OCI-LY7 (cell line): ENCODE data around the gene LPO. TPM values are rescaled to one million over a fixed set of nuclear protein-coding genes. Genes with fewer than 3 reads are reported as not detected.

ENCODE experiments used
- BruUV-seq: library from RNA; stranded (reverse); fragments of 400-500 nt; replicated peaks from 2 replicates; lab custom pipeline; 2021; lab: Mats Ljungman, UMichigan
- CTCF ChIA-PET: fragments of 300-600 bp; sonication (Branson Sonifier 250); formaldehyde crosslinking; loops from one replicate; lab custom pipeline; 2022; ENCODE audit warnings: antibody characterized with exemption; ENCODE audit not compliant: unreplicated experiment; lab: Charles Lee
- POLR2A ChIA-PET: fragments of 300-600 bp; sonication (Branson Sonifier 250); formaldehyde crosslinking; loops from one replicate; lab custom pipeline; 2022; ENCODE audit warnings: antibody characterized with exemption; lab: Charles Lee
- DNase-seq: peaks from one replicate; pipeline ENCODE4 v3.0.0-alpha.2; 2015; ENCODE audit warnings: low spot score
- H2AFZ ChIP-seq: fragments of 200-600 bp; sonication (generic), shearing (Covaris generic); 2 replicates; pipeline ENCODE4 v1.6.1; 2014; ENCODE audit warnings: mild to moderate bottlenecking, antibody characterized with exemption, low read length, moderate library complexity
- H3K27ac ChIP-seq: fragments of 200-600 bp; sonication (generic); 2 replicates; pipeline ENCODE4 v1.5.1; 2014; ENCODE audit warnings: mixed run types, low read depth, mild to moderate bottlenecking, moderate library complexity, low read length, inconsistent platforms; ENCODE audit not compliant: poor library complexity, severe bottlenecking
- H3K36me3 ChIP-seq: fragments of 200-600 bp; sonication (generic); 2 replicates; pipeline ENCODE4 v1.6.1; 2014; ENCODE audit warnings: mild to moderate bottlenecking, antibody characterized with exemption, low read length, moderate library complexity, mixed read lengths; ENCODE audit not compliant: insufficient read depth
- H3K4me1 ChIP-seq: fragments of 200-600 bp; sonication (generic); 2 replicates; pipeline ENCODE4 v1.5.1; 2014; ENCODE audit warnings: mild to moderate bottlenecking, low read length; ENCODE audit not compliant: insufficient read depth, poor library complexity, severe bottlenecking
- H3K4me2 ChIP-seq: fragments of 200-600 bp; sonication (generic); 2 replicates; pipeline ENCODE4 v1.6.1; 2014; ENCODE audit warnings: mild to moderate bottlenecking, low read length
- H3K4me3 ChIP-seq: fragments of 200-600 bp; sonication (generic); 2 replicates; pipeline ENCODE4 v1.5.1; 2014; ENCODE audit warnings: mild to moderate bottlenecking, low read depth, low read length; ENCODE audit not compliant: poor library complexity, severe bottlenecking
- H3K79me2 ChIP-seq: fragments of 200-600 bp; sonication (generic); 2 replicates; pipeline ENCODE4 v1.6.1; 2016; ENCODE audit warnings: low read depth, mild to moderate bottlenecking, low read length, moderate library complexity, mixed read lengths; ENCODE audit not compliant: insufficient read depth
- H3K9me2 ChIP-seq: fragments of 200-600 bp; sonication (generic); 2 replicates; pipeline ENCODE4 v1.6.1; 2016; ENCODE audit warnings: mild to moderate bottlenecking, low read length, mixed read lengths; ENCODE audit not compliant: insufficient read depth
- H3K9me3 ChIP-seq: fragments of 200-600 bp; sonication (generic); 2 replicates; pipeline ENCODE4 v1.6.1; 2014; ENCODE audit warnings: mild to moderate bottlenecking, mixed run types, low read length, mixed read lengths
- H4K20me1 ChIP-seq: fragments of 200-600 bp; sonication (generic); 2 replicates; pipeline ENCODE4 v1.6.1; 2014; ENCODE audit warnings: mild to moderate bottlenecking, antibody characterized with exemption, low read length, moderate library complexity, mixed read lengths; ENCODE audit not compliant: insufficient read depth
- CTCF ChIP-seq: fragments of 200-600 bp; sonication (generic); conservative IDR thresholded peaks from 2 replicates; pipeline ENCODE4 v1.5.1; 2014; ENCODE audit warnings: mild to moderate bottlenecking, antibody characterized with exemption, low read length, moderate library complexity, mixed read lengths
- EZH2phosphoT487 ChIP-seq: fragments of 200-600 bp; sonication (generic); IDR thresholded peaks from 2 replicates; pipeline ENCODE4 v1.6.1; 2018; ENCODE audit warnings: low read depth, borderline replicate concordance, mild to moderate bottlenecking, mixed run types, antibody characterized with exemption, low read length, moderate library complexity, mixed read lengths
- intact Hi-C: fragments of 100-400 bp; cut with micrococcal nuclease; formaldehyde crosslinking; loops from one replicate; pipeline ENCODE4 v1.10.0; 2022; ENCODE audit not compliant: unreplicated experiment
- total RNA-seq, 2 experiments: library from RNA; depleted of rRNA in 1 of 2; stranded (reverse); fragments of >200 nt in 1 of 2; shearing (Covaris generic) in 1 of 2; gene quantifications; 2 replicates each; pipeline ENCODE4 v1.2.3, GENCODE V29; 2014 to 2022

Gene LPO
- total RNA-seq, 2 experiments from 2014 or later, result not detected

GRCh38 chr17:58231641-58232040 lies 6.7 kb upstream of the LPO start:
- Histone ChIP-seq H2AFZ (no peak overlapping the region), H3K4me1 (no peaks in the 10 kb centered on the region), H3K9me3 (no peaks in the 10 kb centered on the region), H3K4me3 (no peak overlapping the region), H3K79me2 (no peaks in the 10 kb centered on the region), H3K9me2 (no peaks in the 10 kb centered on the region), H3K27ac (no peak overlapping the region), H4K20me1 (no peaks in the 10 kb centered on the region), H3K4me2 (no peak overlapping the region), H3K36me3 (no peaks in the 10 kb centered on the region)
- intact Hi-C loops, result no loop called here
- CTCF ChIA-PET, result no interaction called here
- DNase-seq, result no peak
- BruUV-seq, result no TSS peak
- POLR2A ChIA-PET, result no interaction called here
- no peak for TF ChIP-seq CTCF
- no peak for TF ChIP-seq EZH2phosphoT487

DNA sequence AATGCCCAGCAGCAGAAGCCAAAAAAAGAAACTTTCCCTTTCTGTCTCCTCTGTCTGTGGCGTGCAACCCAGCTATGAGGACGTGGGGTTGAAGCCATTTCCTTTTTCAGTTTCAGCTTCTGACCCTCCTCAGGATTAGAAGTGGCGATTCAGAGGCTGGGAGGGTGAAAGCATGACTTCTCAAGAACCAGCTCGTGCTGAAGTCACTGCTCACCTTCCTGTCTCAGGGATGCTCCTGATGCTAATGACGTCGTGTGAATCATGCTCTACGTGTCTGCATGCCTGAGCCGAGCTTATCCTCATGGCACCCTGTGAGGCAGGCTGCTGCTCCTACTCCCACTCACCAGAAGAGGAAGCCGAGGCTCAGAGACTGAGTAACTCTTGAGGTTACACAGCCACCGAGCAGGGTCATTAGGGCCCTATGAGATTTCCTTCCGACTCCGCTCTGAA lies 5.7 kb upstream of the LPO start:
- H3K9me2 ChIP-seq, result no peaks in the 10 kb centered on the region
- BruUV-seq, result no TSS peak
- H3K4me3 ChIP-seq, result no peak overlapping the region
- no peaks in the 10 kb centered on the region for H3K9me3 ChIP-seq
- no peak for TF ChIP-seq CTCF
- no peak for TF ChIP-seq EZH2phosphoT487
- no peak overlapping the region for H3K4me2 ChIP-seq
- no peak overlapping the region for H2AFZ ChIP-seq
- intact Hi-C loops, result no loop called here
- no peak overlapping the region for H3K27ac ChIP-seq
- no peaks in the 10 kb centered on the region for H3K36me3 ChIP-seq
- H3K4me1 ChIP-seq, result no peaks in the 10 kb centered on the region
- no peaks in the 10 kb centered on the region for H3K79me2 ChIP-seq
- DNase-seq, result no peak
- ChIA-PET CTCF (no interaction called here), POLR2A (interaction anchor here (0.6 kb wide), 1 partner anchor 827 kb away, joined by 3 read pairs; no protein-coding TSS in a partner anchor)
- no peaks in the 10 kb centered on the region for H4K20me1 ChIP-seq

- no peak overlapping the region for H3K4me3 ChIP-seq
- POLR2A ChIA-PET, result no interaction called here
- no peaks in the 10 kb centered on the region for H3K36me3 ChIP-seq
- no peaks in the 10 kb centered on the region for H3K9me2 ChIP-seq
- no peak for DNase-seq
- no peak overlapping the region for H3K4me2 ChIP-seq
- H3K27ac ChIP-seq, result no peak overlapping the region
- H3K4me1 ChIP-seq, result no peaks in the 10 kb centered on the region
- H4K20me1 ChIP-seq, result no peaks in the 10 kb centered on the region
- CTCF ChIA-PET, result no interaction called here
- H3K79me2 ChIP-seq, result no peaks in the 10 kb centered on the region
- H2AFZ ChIP-seq, result no peak overlapping the region
- TF ChIP-seq CTCF (no peak), EZH2phosphoT487 (no peak)
- intact Hi-C loops, result no loop called here
- H3K9me3 ChIP-seq, result no peaks in the 10 kb centered on the region
- BruUV-seq, result no TSS peak
Observed at GRCh38 chr17:58233543-58233942, 4.8 kb upstream of the LPO start.
